Activated CD8-positive, alpha-beta T cell treated with anti-CD3 and anti-CD28 coated beads for 36 hours (primary cell): ENCODE data around the gene NT5DC3. TPM values are rescaled to one million over a fixed set of nuclear protein-coding genes. Genes with fewer than 3 reads are reported as not detected.

ENCODE experiments used
- ATAC-seq: fragments of 200-7000 bp; cut with Tn5 transposase; one replicate; pipeline ENCODE4 v1.10.0; 2021; ENCODE audit warnings: mild to moderate bottlenecking, moderate library complexity
- CTCF ChIA-PET: fragments of 350-600 bp; sonication (Branson Sonifier 250); formaldehyde crosslinking; loops from one replicate; lab custom pipeline; 2021; ENCODE audit warnings: antibody characterized with exemption; lab: Charles Lee
- POLR2A ChIA-PET: fragments of 350-600 bp; sonication (Branson Sonifier 250); formaldehyde crosslinking; loops from one replicate; lab custom pipeline; 2021; ENCODE audit warnings: antibody characterized with exemption; lab: Charles Lee
- DNase-seq: peaks from one replicate; pipeline ENCODE4 v3.0.0-alpha.2; 2020
- H3K27ac Mint-ChIP-seq: one replicate; pipeline ENCODE4 v1.8.0; 2021; ENCODE audit warnings: mild to moderate bottlenecking, mixed read lengths
- H3K27me3 Mint-ChIP-seq: one replicate; pipeline ENCODE4 v1.8.0; 2021; ENCODE audit warnings: mixed read lengths
- H3K36me3 Mint-ChIP-seq: one replicate; pipeline ENCODE4 v1.8.0; 2021; ENCODE audit warnings: low read depth, mixed read lengths
- H3K4me1 Mint-ChIP-seq: one replicate; pipeline ENCODE4 v1.8.0; 2021; ENCODE audit warnings: low read depth, mixed read lengths
- H3K4me3 Mint-ChIP-seq: one replicate; pipeline ENCODE4 v1.8.0; 2021; ENCODE audit warnings: mild to moderate bottlenecking, moderate library complexity, mixed read lengths
- H3K9me3 Mint-ChIP-seq: one replicate; pipeline ENCODE4 v1.8.0; 2021; ENCODE audit warnings: mixed read lengths
- CTCF ChIP-seq: fragments of 200-600 bp; IDR thresholded peaks from one replicate; pipeline ENCODE4 v1.8.0; 2022; ENCODE audit warnings: antibody characterized with exemption, mild to moderate bottlenecking
- intact Hi-C: fragments of 100-400 bp; cut with micrococcal nuclease; formaldehyde crosslinking; loops from one replicate; pipeline ENCODE4 v1.10.0; 2022
- total RNA-seq, 2 experiments: library from RNA; stranded (reverse); gene quantifications; one replicate each; pipeline ENCODE4 v1.2.3, GENCODE V29; 2021

The NT5DC3 gene
- total RNA-seq, 2 experiments from 2014 or later: 8.6 to 9.4 TPM

- Mint-ChIP-seq H3K9me3 (no peaks in the 10 kb centered on the region), H3K36me3 (no peaks in the 10 kb centered on the region), H3K27me3 (no peaks in the 10 kb centered on the region), H3K27ac (no peak overlapping the region), H3K4me3 (no peak overlapping the region), H3K4me1 (no peaks in the 10 kb centered on the region)
- ChIA-PET CTCF (no interaction called here), POLR2A (no interaction called here)
- ATAC-seq: no peak
- intact Hi-C loops: no loop called here
- DNase-seq: no peak
- no peak for TF ChIP-seq CTCF
These were observed 17.3 kb upstream of the NT5DC3 start for GRCh38 chr12:103858335-103858734.

GRCh38 chr12:103857164-103857563 lies 16.1 kb upstream of the NT5DC3 start:
- ChIA-PET POLR2A (no interaction called here), CTCF (no interaction called here)
- no peak overlapping the region for H3K27ac Mint-ChIP-seq
- H3K9me3 Mint-ChIP-seq: no peaks in the 10 kb centered on the region
- H3K27me3 Mint-ChIP-seq: no peaks in the 10 kb centered on the region
- ATAC-seq (no peak), DNase-seq (no peak)
- intact Hi-C loops: no loop called here
- no peaks in the 10 kb centered on the region for H3K4me1 Mint-ChIP-seq
- H3K4me3 Mint-ChIP-seq: no peak overlapping the region
- TF ChIP-seq CTCF: no peak
- no peaks in the 10 kb centered on the region for H3K36me3 Mint-ChIP-seq

GRCh38 chr12:103855896-103856657 lies 15.0 kb upstream of the NT5DC3 start:
- ChIA-PET POLR2A (no interaction called here), CTCF (no interaction called here)
- TF ChIP-seq CTCF: no peak
- ATAC-seq (no peak), DNase-seq (no peak)
- Mint-ChIP-seq H3K27me3 (no peaks in the 10 kb centered on the region), H3K4me1 (peaks cover 2% of the 10 kb centered on the region), H3K9me3 (no peaks in the 10 kb centered on the region), H3K27ac (no peak overlapping the region), H3K36me3 (no peaks in the 10 kb centered on the region), H3K4me3 (no peak overlapping the region)
- intact Hi-C loops: no loop called here

GRCh38 chr12:103855036-103855712 lies 14.1 kb upstream of the NT5DC3 start:
- no peak for ATAC-seq
- no peak overlapping the region for H3K4me3 Mint-ChIP-seq
- TF ChIP-seq CTCF: no peak
- H3K27me3 Mint-ChIP-seq: no peaks in the 10 kb centered on the region
- no peaks in the 10 kb centered on the region for H3K36me3 Mint-ChIP-seq
- intact Hi-C loops: no loop called here
- H3K4me1 Mint-ChIP-seq: peaks cover 4% of the 10 kb centered on the region
- H3K9me3 Mint-ChIP-seq: no peaks in the 10 kb centered on the region
- H3K27ac Mint-ChIP-seq: no peak overlapping the region
- ChIA-PET POLR2A (no interaction called here), CTCF (no interaction called here)
- DNase-seq: no peak

GRCh38 chr12:103854372-103854973 lies 13.4 kb upstream of the NT5DC3 start:
- Mint-ChIP-seq H3K4me3 (no peak overlapping the region), H3K9me3 (no peaks in the 10 kb centered on the region), H3K4me1 (peaks cover 4% of the 10 kb centered on the region), H3K27ac (no peak overlapping the region), H3K27me3 (no peaks in the 10 kb centered on the region), H3K36me3 (no peaks in the 10 kb centered on the region)
- ATAC-seq (no peak), DNase-seq (no peak)
- CTCF ChIA-PET: no interaction called here
- no peak for TF ChIP-seq CTCF
- POLR2A ChIA-PET: interaction anchor here (0.9 kb wide), 1 partner anchor 230 kb away, joined by 3 read pairs; no protein-coding TSS in a partner anchor
- intact Hi-C loops: no loop called here
